HepG2 (cell line): ENCODE results near the gene SYNE1.

ENCODE experiments used
- BCLAF1 ChIP-seq: fragments of 450-650 bp; IDR thresholded peaks from 2 replicates; pipeline ENCODE4 v1.6.1; 2017; ENCODE audit warnings: mild to moderate bottlenecking
- CAMTA2 ChIP-seq: sonication (generic); formaldehyde crosslinking; IDR thresholded peaks from 2 replicates; pipeline ENCODE4 v1.4.0; 2020; ENCODE audit warnings: mild to moderate bottlenecking, missing genetic modification reagents, borderline replicate concordance
- GABPA ChIP-seq, 2 experiments: IDR thresholded peaks; 2 replicates each; pipeline ENCODE4 v1.6.1; 2011 to 2016; ENCODE audit warnings: low read depth in 2 of 2, low read length in 1 of 2, missing biosample characterization in 1 of 2, missing genetic modification characterization in 1 of 2
- KAT8 ChIP-seq: IDR thresholded peaks from 2 replicates; pipeline ENCODE4 v1.6.1; 2016; ENCODE audit warnings: missing genetic modification reagents, missing compliant biosample characterization
- MAFK ChIP-seq, 2 experiments: IDR thresholded peaks in 1 of 2; conservative IDR thresholded peaks in 1 of 2; 2 replicates each; pipeline ENCODE4 v1.6.1; 2011; ENCODE audit warnings: improper control_type of control experiment in 2 of 2, low read length in 2 of 2
- NFYB ChIP-seq: sonication (generic); formaldehyde crosslinking; IDR thresholded peaks from 2 replicates; pipeline ENCODE4 v1.4.0; 2020; ENCODE audit warnings: missing genetic modification reagents
- POLR2AphosphoS5 ChIP-seq: IDR thresholded peaks from 2 replicates; pipeline ENCODE4 v1.6.1; 2012; ENCODE audit warnings: low read depth, low read length
- SP5 ChIP-seq: IDR thresholded peaks from 2 replicates; pipeline ENCODE4 v1.6.1; 2016; ENCODE audit warnings: low read depth, borderline replicate concordance
- ZKSCAN1 ChIP-seq: fragments of 150-350 bp; IDR thresholded peaks from 2 replicates; pipeline ENCODE4 v1.6.1; 2014; ENCODE audit warnings: low read length
- ZNF564 ChIP-seq: sonication (generic); formaldehyde crosslinking; IDR thresholded peaks from 2 replicates; pipeline ENCODE4 v1.8.1; 2023; ENCODE audit warnings: mild to moderate bottlenecking, missing genetic modification reagents
- ZNF775 ChIP-seq: sonication (generic); formaldehyde crosslinking; IDR thresholded peaks from 2 replicates; pipeline ENCODE4 v1.4.0; 2020; ENCODE audit warnings: missing genetic modification reagents, mild to moderate bottlenecking, moderate library complexity, borderline replicate concordance
- ZSCAN25 ChIP-seq: sonication (generic); formaldehyde crosslinking; IDR thresholded peaks from 2 replicates; pipeline ENCODE4 v1.8.0; 2022; ENCODE audit warnings: mild to moderate bottlenecking, missing genetic modification reagents
- TF ChIP-seq, protein P1 (sequence below): sonication (generic); formaldehyde crosslinking; IDR thresholded peaks from 2 replicates; pipeline ENCODE4 v1.5.0; 2020; ENCODE audit warnings: mild to moderate bottlenecking, missing genetic modification reagents, moderate library complexity

GRCh38 chr6:152136449-152136825 lies 500.7 kb downstream of the SYNE1 start:
- no peak for TF ChIP-seq ZSCAN25 (CRISPR knock-in tag)
- no peak for TF ChIP-seq KAT8 (CRISPR knock-in tag)
- no peak for TF ChIP-seq ZKSCAN1
- TF ChIP-seq GABPA (IDR thresholded peaks at IDR 0.05; ENCODE audit: low read depth, low read length), result no peak
- no peak for TF ChIP-seq GABPA (CRISPR knock-in tag; IDR thresholded peaks at IDR 0.05; ENCODE audit: low read depth)
- TF ChIP-seq ZNF775, result no peak
- no peak for TF ChIP-seq BCLAF1
- no peak for TF ChIP-seq SP5 (CRISPR knock-in tag)
- TF ChIP-seq CAMTA2 (CRISPR knock-in tag), result no peak
- no peak for TF ChIP-seq MAFK (conservative IDR thresholded peaks at IDR 0.05 in 1 of 2, IDR thresholded peaks at IDR 0.05 in 1 of 2; ENCODE audit: low read length in 2 of 2)
- TF ChIP-seq, protein P1, sequence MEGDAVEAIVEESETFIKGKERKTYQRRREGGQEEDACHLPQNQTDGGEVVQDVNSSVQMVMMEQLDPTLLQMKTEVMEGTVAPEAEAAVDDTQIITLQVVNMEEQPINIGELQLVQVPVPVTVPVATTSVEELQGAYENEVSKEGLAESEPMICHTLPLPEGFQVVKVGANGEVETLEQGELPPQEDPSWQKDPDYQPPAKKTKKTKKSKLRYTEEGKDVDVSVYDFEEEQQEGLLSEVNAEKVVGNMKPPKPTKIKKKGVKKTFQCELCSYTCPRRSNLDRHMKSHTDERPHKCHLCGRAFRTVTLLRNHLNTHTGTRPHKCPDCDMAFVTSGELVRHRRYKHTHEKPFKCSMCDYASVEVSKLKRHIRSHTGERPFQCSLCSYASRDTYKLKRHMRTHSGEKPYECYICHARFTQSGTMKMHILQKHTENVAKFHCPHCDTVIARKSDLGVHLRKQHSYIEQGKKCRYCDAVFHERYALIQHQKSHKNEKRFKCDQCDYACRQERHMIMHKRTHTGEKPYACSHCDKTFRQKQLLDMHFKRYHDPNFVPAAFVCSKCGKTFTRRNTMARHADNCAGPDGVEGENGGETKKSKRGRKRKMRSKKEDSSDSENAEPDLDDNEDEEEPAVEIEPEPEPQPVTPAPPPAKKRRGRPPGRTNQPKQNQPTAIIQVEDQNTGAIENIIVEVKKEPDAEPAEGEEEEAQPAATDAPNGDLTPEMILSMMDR (CRISPR knock-in tag), result no peak
- no peak for TF ChIP-seq POLR2AphosphoS5
- no peak for TF ChIP-seq NFYB (CRISPR knock-in tag)
- no peak for TF ChIP-seq ZNF564
